Measurements from ENCODE around the gene CBR4.

GRCh38 chr4:168955674-168956073 is 54.4 kb downstream of the CBR4 start:
- TF ChIP-seq EZH2 (IDR thresholded peaks at IDR 0.05; ENCODE audit: insufficient read depth, poor library complexity, severe bottlenecking) (no peak), EZH2phosphoT487 (IDR thresholded peaks at IDR 0.05; ENCODE audit: insufficient read depth, low read depth) (no peak)

Data from GM23248 (cell line).